ENCODE data around the gene FRS2. TPM values are rescaled to one million over a fixed set of nuclear protein-coding genes. Genes with fewer than 3 reads are reported as not detected.

The FRS2 gene
- total and polyA plus RNA-seq, 9 of the 15 experiments (the other 6 are each of a cell fraction or from before 2014, with no cell fraction given) = 1.0 to 9.1 (median 6.0) TPM

DNA sequence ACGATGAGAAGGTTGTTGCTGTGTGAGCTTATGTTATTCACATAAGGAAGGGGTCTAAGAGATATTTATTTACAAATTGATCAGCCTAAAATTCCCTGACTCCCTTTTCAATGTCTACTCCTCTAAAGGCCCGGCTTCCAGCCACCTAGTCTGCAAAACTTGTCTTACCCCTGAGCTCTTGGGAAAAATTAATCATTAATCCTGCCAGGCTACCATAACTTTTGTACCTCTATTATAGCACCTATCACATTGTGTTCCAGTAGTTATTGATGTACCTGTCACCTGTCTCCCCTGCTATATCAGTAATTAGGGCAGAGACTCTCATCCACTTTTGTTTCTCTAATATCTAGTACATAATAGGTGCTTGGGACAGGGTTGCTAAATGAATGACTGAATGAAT, 29.3 kb upstream of the FRS2 start:
- Histone ChIP-seq H3K4me1 (replicated peaks in 1 of 2; ENCODE audit: control insufficient read depth in 2 of 2, insufficient read depth in 2 of 2, low read length in 2 of 2) (peaks cover 4 to 7% of the 10 kb centered on the region in 2 experiments; a peak in 2 of 5 replicates), H3K9me3 (replicated peaks; ENCODE audit: control insufficient read depth, insufficient read depth, low read depth, low read length) (no peaks in the 10 kb centered on the region), H3K27ac (ENCODE audit: extremely low read depth, low read depth, low read length) (no peak overlapping the region), H2AFZ (ENCODE audit: low read depth, low read length) (no peak overlapping the region), H3K4me2 (ENCODE audit: insufficient read depth, low read length) (no peak overlapping the region), H3K4me3 (no peak overlapping the region), H3K27me3 (ENCODE audit: control insufficient read depth in 2 of 2, insufficient read depth in 2 of 2, low read length in 2 of 2) (no peaks in the 10 kb centered on the region), H3K36me3 (ENCODE audit: control insufficient read depth, insufficient read depth, low read length) (no peaks in the 10 kb centered on the region), H3K9ac (ENCODE audit: insufficient read depth in 1 of 2, low read depth in 2 of 2, low read length in 2 of 2) (no peak overlapping the region), H3K9me1 (ENCODE audit: control insufficient read depth, insufficient read depth, low read length) (no peaks in the 10 kb centered on the region), H3K79me2 (ENCODE audit: control insufficient read depth, insufficient read depth, low read length) (no peaks in the 10 kb centered on the region), H4K20me1 (replicated peaks; ENCODE audit: control insufficient read depth, insufficient read depth, low read length) (no peaks in the 10 kb centered on the region)
- ChIA-PET CTCF (ENCODE audit: low intra/inter-chr PET ratio) (no interaction called here), POLR2A (no interaction called here)
- TF ChIP-seq DDX20 (tag; IDR thresholded peaks at IDR 0.05; ENCODE audit: low read depth) (no peak), KLF6 (CRISPR knock-in tag; IDR thresholded peaks at IDR 0.05; ENCODE audit: borderline replicate concordance) (no peak)
- TF ChIP-seq, protein P1, sequence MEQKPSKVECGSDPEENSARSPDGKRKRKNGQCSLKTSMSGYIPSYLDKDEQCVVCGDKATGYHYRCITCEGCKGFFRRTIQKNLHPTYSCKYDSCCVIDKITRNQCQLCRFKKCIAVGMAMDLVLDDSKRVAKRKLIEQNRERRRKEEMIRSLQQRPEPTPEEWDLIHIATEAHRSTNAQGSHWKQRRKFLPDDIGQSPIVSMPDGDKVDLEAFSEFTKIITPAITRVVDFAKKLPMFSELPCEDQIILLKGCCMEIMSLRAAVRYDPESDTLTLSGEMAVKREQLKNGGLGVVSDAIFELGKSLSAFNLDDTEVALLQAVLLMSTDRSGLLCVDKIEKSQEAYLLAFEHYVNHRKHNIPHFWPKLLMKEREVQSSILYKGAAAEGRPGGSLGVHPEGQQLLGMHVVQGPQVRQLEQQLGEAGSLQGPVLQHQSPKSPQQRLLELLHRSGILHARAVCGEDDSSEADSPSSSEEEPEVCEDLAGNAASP (IDR thresholded peaks at IDR 0.05) = no peak
- intact Hi-C loops (cut with micrococcal nuclease) (no loop called here), in situ Hi-C loops (cut with MboI) (no loop called here)
- DNase-seq (ENCODE audit: extremely low read depth in 1 of 4, low spot score in 3 of 4) = no peak
- ATAC-seq = no peak
- no peak for FAIRE-seq
- WGBS (ENCODE audit: insufficient coverage, low coverage, missing lambda C conversion rate) = 10% methylated on average over 2 of the region's 2 CpGs
- no TSS peak for BruUV-seq (replicated peaks)

DNA sequence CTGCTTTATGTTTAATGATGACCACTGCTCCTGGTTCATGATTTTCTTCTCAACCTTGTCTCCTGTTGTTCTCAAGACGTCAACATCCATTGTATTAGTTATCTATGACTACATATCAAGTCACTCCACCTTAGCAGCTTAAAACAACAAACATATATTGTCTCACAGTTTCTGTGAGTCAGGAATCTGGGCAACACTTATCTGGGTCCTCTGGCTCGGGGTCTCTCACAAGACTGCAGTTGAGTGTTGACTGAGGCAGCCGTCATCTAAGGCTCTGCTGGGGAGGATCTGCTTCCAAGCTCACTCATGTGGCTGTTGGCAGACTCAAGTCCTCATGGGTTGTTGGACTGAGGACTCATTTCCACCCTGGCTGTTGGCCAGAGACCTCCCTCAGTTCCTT, 27.3 kb upstream of the FRS2 start:
- ATAC-seq (no peak), FAIRE-seq (no peak), DNase-seq (ENCODE audit: extremely low read depth in 1 of 4, low spot score in 3 of 4) (no peak)
- H3K4me2 ChIP-seq (ENCODE audit: insufficient read depth, low read length) = no peak overlapping the region
- no peaks in the 10 kb centered on the region for H3K79me2 ChIP-seq (ENCODE audit: control insufficient read depth, insufficient read depth, low read length)
- no peaks in the 10 kb centered on the region for H3K36me3 ChIP-seq (ENCODE audit: control insufficient read depth, insufficient read depth, low read length)
- H4K20me1 ChIP-seq (replicated peaks; ENCODE audit: control insufficient read depth, insufficient read depth, low read length) = no peaks in the 10 kb centered on the region
- no peaks in the 10 kb centered on the region for H3K27me3 ChIP-seq (ENCODE audit: control insufficient read depth in 2 of 2, insufficient read depth in 2 of 2, low read length in 2 of 2)
- in situ Hi-C loops (cut with MboI) (no loop called here), intact Hi-C loops (cut with micrococcal nuclease) (no loop called here)
- no peaks in the 10 kb centered on the region for H3K9me3 ChIP-seq (replicated peaks; ENCODE audit: control insufficient read depth, insufficient read depth, low read depth, low read length)
- no TSS peak for BruUV-seq (replicated peaks)
- H3K9me1 ChIP-seq (ENCODE audit: control insufficient read depth, insufficient read depth, low read length) = no peaks in the 10 kb centered on the region
- 6% methylated on average over 3 of the region's 3 CpGs for WGBS (ENCODE audit: insufficient coverage, low coverage, missing lambda C conversion rate)
- H3K9ac ChIP-seq (ENCODE audit: insufficient read depth in 1 of 2, low read depth in 2 of 2, low read length in 2 of 2) = no peak overlapping the region
- no peak overlapping the region for H3K27ac ChIP-seq (ENCODE audit: extremely low read depth, low read depth, low read length)
- ChIA-PET POLR2A (no interaction called here), CTCF (ENCODE audit: low intra/inter-chr PET ratio) (no interaction called here)
- H3K4me1 ChIP-seq (replicated peaks in 1 of 2; ENCODE audit: control insufficient read depth in 2 of 2, insufficient read depth in 2 of 2, low read length in 2 of 2) = peaks cover 0 to 7% of the 10 kb centered on the region in 2 experiments; a peak in 2 of 5 replicates
- no peak overlapping the region for H3K4me3 ChIP-seq
- no peak overlapping the region for H2AFZ ChIP-seq (ENCODE audit: low read depth, low read length)
- no peak for TF ChIP-seq SRSF7 (optimal IDR thresholded peaks at IDR 0.05; ENCODE audit: low read depth, low read length)
- TF ChIP-seq, protein P2, sequence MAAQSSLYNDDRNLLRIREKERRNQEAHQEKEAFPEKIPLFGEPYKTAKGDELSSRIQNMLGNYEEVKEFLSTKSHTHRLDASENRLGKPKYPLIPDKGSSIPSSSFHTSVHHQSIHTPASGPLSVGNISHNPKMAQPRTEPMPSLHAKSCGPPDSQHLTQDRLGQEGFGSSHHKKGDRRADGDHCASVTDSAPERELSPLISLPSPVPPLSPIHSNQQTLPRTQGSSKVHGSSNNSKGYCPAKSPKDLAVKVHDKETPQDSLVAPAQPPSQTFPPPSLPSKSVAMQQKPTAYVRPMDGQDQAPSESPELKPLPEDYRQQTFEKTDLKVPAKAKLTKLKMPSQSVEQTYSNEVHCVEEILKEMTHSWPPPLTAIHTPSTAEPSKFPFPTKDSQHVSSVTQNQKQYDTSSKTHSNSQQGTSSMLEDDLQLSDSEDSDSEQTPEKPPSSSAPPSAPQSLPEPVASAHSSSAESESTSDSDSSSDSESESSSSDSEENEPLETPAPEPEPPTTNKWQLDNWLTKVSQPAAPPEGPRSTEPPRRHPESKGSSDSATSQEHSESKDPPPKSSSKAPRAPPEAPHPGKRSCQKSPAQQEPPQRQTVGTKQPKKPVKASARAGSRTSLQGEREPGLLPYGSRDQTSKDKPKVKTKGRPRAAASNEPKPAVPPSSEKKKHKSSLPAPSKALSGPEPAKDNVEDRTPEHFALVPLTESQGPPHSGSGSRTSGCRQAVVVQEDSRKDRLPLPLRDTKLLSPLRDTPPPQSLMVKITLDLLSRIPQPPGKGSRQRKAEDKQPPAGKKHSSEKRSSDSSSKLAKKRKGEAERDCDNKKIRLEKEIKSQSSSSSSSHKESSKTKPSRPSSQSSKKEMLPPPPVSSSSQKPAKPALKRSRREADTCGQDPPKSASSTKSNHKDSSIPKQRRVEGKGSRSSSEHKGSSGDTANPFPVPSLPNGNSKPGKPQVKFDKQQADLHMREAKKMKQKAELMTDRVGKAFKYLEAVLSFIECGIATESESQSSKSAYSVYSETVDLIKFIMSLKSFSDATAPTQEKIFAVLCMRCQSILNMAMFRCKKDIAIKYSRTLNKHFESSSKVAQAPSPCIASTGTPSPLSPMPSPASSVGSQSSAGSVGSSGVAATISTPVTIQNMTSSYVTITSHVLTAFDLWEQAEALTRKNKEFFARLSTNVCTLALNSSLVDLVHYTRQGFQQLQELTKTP (IDR thresholded peaks at IDR 0.05; ENCODE audit: low read depth in 1 of 2, partially characterized antibody in 2 of 2) = no peak
- TF ChIP-seq HDAC3 (IDR thresholded peaks at IDR 0.05; ENCODE audit: borderline replicate concordance, partially characterized antibody) = no peak
- no peak for TF ChIP-seq MLX (CRISPR knock-in tag; conservative IDR thresholded peaks at IDR 0.05)
- no peak for TF ChIP-seq HDAC1 (IDR thresholded peaks at IDR 0.05)
- no peak for TF ChIP-seq DMBX1 (CRISPR knock-in tag; IDR thresholded peaks at IDR 0.05; ENCODE audit: borderline replicate concordance)

Measured in K562 (cell line).